Gastroesophageal sphincter (tissue), 4 donors: ENCODE data around the gene ARID1A. TPM values are rescaled to one million over a fixed set of nuclear protein-coding genes. Genes with fewer than 3 reads are reported as not detected.
"Not testable (repeated sequence)": the region's sequence is repeated elsewhere in the genome, so short reads cannot be mapped to it uniquely, and the experiment has no call there.

Experiments
- ATAC-seq: fragments of 150-250 bp; one replicate; pipeline ENCODE4 v1.9.1; 2016; ENCODE audit warnings: mild to moderate bottlenecking, moderate library complexity
- H3K27ac ChIP-seq, 4 donors: fragments of 200-600 bp; sonication (generic) in 3 of 4; 1 replicate in 3 of 4; 2 replicates in 1 of 4; pipeline ENCODE4 v1.5.1; 2016 to 2019
- H3K27me3 ChIP-seq: fragments of 200-600 bp; sonication (generic); one replicate; pipeline ENCODE4 v1.5.1; 2019
- H3K36me3 ChIP-seq, 2 donors: fragments of 200-600 bp; sonication (generic); one replicate each; pipeline ENCODE4 v1.5.1; 2019; ENCODE audit warnings: control low read depth in 1 of 2
- H3K4me1 ChIP-seq, 3 donors: fragments of 200-600 bp; sonication (generic); 1 replicate in 2 of 3; 2 replicates in 1 of 3; pipeline ENCODE4 v1.5.1; 2016 to 2019; ENCODE audit warnings: control low read depth in 2 of 3
- H3K4me3 ChIP-seq, 2 donors: fragments of 200-600 bp; sonication (generic); one replicate each; pipeline ENCODE4 v1.5.1; 2019; ENCODE audit warnings: mild to moderate bottlenecking in 1 of 2, moderate library complexity in 1 of 2
- H3K9me3 ChIP-seq, 3 donors: fragments of 200-600 bp; sonication (generic); one replicate each; pipeline ENCODE4 v1.5.1; 2017 to 2019; ENCODE audit warnings: control low read depth in 2 of 3
- CTCF ChIP-seq, 4 experiments: fragments of 200-600 bp in 2 of 4; fragments of 450-650 bp in 2 of 4; sonication (generic) in 1 of 4; IDR thresholded peaks; one replicate each; pipeline ENCODE4 v1.5.1; 2017 to 2019; ENCODE audit warnings: antibody characterized with exemption in 4 of 4, mild to moderate bottlenecking in 2 of 4, moderate library complexity in 2 of 4
- EP300 ChIP-seq: sonication (generic); formaldehyde crosslinking; IDR thresholded peaks from one replicate; pipeline ENCODE4 v1.6.1; 2017; ENCODE audit warnings: antibody characterized with exemption, mild to moderate bottlenecking
- POLR2A ChIP-seq, 2 donors: fragments of 450-650 bp; IDR thresholded peaks; one replicate each; pipeline ENCODE4 v1.6.1; 2017; ENCODE audit warnings: antibody characterized with exemption in 2 of 2, mild to moderate bottlenecking in 2 of 2, moderate library complexity in 1 of 2
- POLR2AphosphoS5 ChIP-seq: sonication (generic); formaldehyde crosslinking; IDR thresholded peaks from one replicate; pipeline ENCODE4 v1.6.1; 2017; ENCODE audit warnings: antibody characterized with exemption
- WGBS, 2 donors: methylation state at CpG; one replicate each; pipeline ENCODE4 v1.1.5; 2018; ENCODE audit warnings: low coverage in 1 of 2; 5-methylcytosine and 5-hydroxymethylcytosine counted together
- total RNA-seq, 4 donors: library from RNA; depleted of rRNA; stranded (reverse); fragments of >200 nt; gene quantifications; one replicate each; pipeline ENCODE4 v1.1.0, GENCODE V29; 2016

Gene ARID1A
- 10 to 100 TPM; 28.2 to 64.2 (median 42.6) TPM for total RNA-seq

GRCh38 chr1:26695356-26696118 is at the start of gene ARID1A:
ARID1A (plus strand) TSS chr1:26696015; CDS start chr1:26696404, 389 bp downstream.
- H3K4me1 ChIP-seq: peaks cover 8 to 64% (median 30%) of the 10 kb centered on the region in 3 donors
- ATAC-seq: peak; percentile 75

GRCh38 chr1:26664802-26665201 is 31.0 kb upstream of the ARID1A start:
- ATAC-seq: no peak
- TF ChIP-seq CTCF (IDR thresholded peaks at IDR 0.05): no peak
- no peak for TF ChIP-seq POLR2A (IDR thresholded peaks at IDR 0.05)
- no peak for TF ChIP-seq EP300
- TF ChIP-seq POLR2AphosphoS5: no peak
- H3K36me3 ChIP-seq: no peaks in the 10 kb centered on the region
- H3K9me3 ChIP-seq: no peaks in the 10 kb centered on the region
- H3K27me3 ChIP-seq: no peaks in the 10 kb centered on the region
- no peaks in the 10 kb centered on the region for H3K4me1 ChIP-seq
- no peak overlapping the region for H3K4me3 ChIP-seq
- WGBS, 2 donors: 70 to 80% methylated on average over 2 of the region's 2 CpGs
- H3K27ac ChIP-seq: no peak overlapping the region

More at GRCh38 chr1:26695356-26696118, at the start of gene ARID1A:
- TF ChIP-seq EP300 (no peak), CTCF (IDR thresholded peaks at IDR 0.05) (peak in 2 of 4 experiments; percentile 25 to 51), POLR2A (IDR thresholded peaks at IDR 0.05) (peak; percentile 57), POLR2AphosphoS5 (peak; percentile 93)
- H3K4me3 ChIP-seq: peak within 1 kb of the TSS; percentile 84 to 97
- H3K36me3 ChIP-seq: no peaks in the 10 kb centered on the region
- H3K27ac ChIP-seq: peak within 1 kb of the TSS; percentile 87 to 99 (median 98)
- 0% methylated on average over 1 of the region's 80 CpGs; no CpG with 5 or more reads in 1 of the 2 donors for WGBS, 2 donors
- H3K27me3 ChIP-seq: no peaks in the 10 kb centered on the region
- H3K9me3 ChIP-seq: no peaks in the 10 kb centered on the region

GRCh38 chr1:26666855-26667254 is 29.0 kb upstream of the ARID1A start:
- Histone ChIP-seq H3K36me3 (no peaks in the 10 kb centered on the region), H3K4me1 (no peaks in the 10 kb centered on the region), H3K27ac (no peak overlapping the region), H3K27me3 (no peaks in the 10 kb centered on the region), H3K4me3 (no peak overlapping the region), H3K9me3 (no peaks in the 10 kb centered on the region)
- no peak for ATAC-seq
- TF ChIP-seq POLR2AphosphoS5: no peak
- TF ChIP-seq CTCF (IDR thresholded peaks at IDR 0.05): no peak
- no peak for TF ChIP-seq EP300
- TF ChIP-seq POLR2A (IDR thresholded peaks at IDR 0.05): no peak
- 93 to 100% methylated on average over 1 of the region's 1 CpG for WGBS, 2 donors

DNA sequence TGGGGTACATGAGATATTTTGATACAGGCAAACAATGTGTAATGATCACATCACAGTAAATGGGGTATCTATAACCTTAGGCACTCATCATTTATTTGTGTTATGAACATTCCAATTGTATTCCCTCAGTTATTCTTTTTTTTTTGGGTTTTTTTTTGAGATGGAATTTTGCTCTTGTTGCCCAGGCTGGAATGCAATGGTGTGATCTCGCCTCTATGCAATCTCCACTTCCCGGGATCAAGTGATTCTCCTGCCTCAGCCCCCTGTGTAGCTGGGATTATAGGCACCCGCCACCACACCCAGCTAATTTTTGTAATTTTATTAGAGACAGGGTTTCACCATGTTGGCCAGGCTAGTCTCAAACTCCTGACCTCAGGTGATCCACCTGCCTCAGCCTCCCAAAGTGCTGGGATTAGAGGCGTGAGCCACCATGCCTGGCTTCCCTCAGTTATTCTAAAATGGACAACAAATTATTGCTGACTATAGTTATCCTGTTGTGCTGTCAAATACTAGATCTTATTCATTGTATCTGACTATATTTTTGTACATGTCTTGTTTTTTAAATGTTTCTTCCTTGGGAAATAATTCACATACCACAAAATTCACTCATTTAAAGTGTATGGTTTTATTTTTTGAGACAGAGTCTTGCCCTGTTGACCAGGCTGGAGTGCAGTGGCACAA is 27.6 kb upstream of the ARID1A start:
- H3K27me3 ChIP-seq, H3K36me3 ChIP-seq, H3K27ac ChIP-seq, H3K4me1 ChIP-seq, H3K9me3 ChIP-seq, H3K4me3 ChIP-seq, ATAC-seq: not testable (repeated sequence)
- 67 to 75% methylated on average over 4 of the region's 4 CpGs for WGBS, 2 donors

- peaks cover 0 to 15% (median 5%) of the 10 kb centered on the region in 3 donors for H3K4me1 ChIP-seq
- no peaks in the 10 kb centered on the region for H3K9me3 ChIP-seq
- peak overlapping the region in 1 of 2 donors; percentile 16 for H3K4me3 ChIP-seq
- H3K36me3 ChIP-seq: no peaks in the 10 kb centered on the region
- peak; percentile 96 for ATAC-seq
- WGBS, 2 donors: 4 to 17% methylated on average over 2 to 9 of the region's 9 CpGs
- TF ChIP-seq POLR2A (IDR thresholded peaks at IDR 0.05) (no peak), CTCF (IDR thresholded peaks at IDR 0.05) (peak; percentile 64 to 83 (median 82)), POLR2AphosphoS5 (peak; percentile 87), EP300 (no peak)
- peak overlapping the region in 3 of 4 donors; percentile 15 to 32 (median 31) for H3K27ac ChIP-seq
- H3K27me3 ChIP-seq: no peaks in the 10 kb centered on the region
These were observed 18.3 kb upstream of the ARID1A start for GRCh38 chr1:26677306-26678115.
